ENCODE data around the gene HS1BP3. TPM values are rescaled to one million over a fixed set of nuclear protein-coding genes. Genes with fewer than 3 reads are reported as not detected.

The HS1BP3 gene
- total and polyA plus RNA-seq, 2 of the 13 experiments (the other 11 are each of a cell fraction or from before 2014, with no cell fraction given): 15.2 to 22.0 TPM

DNA sequence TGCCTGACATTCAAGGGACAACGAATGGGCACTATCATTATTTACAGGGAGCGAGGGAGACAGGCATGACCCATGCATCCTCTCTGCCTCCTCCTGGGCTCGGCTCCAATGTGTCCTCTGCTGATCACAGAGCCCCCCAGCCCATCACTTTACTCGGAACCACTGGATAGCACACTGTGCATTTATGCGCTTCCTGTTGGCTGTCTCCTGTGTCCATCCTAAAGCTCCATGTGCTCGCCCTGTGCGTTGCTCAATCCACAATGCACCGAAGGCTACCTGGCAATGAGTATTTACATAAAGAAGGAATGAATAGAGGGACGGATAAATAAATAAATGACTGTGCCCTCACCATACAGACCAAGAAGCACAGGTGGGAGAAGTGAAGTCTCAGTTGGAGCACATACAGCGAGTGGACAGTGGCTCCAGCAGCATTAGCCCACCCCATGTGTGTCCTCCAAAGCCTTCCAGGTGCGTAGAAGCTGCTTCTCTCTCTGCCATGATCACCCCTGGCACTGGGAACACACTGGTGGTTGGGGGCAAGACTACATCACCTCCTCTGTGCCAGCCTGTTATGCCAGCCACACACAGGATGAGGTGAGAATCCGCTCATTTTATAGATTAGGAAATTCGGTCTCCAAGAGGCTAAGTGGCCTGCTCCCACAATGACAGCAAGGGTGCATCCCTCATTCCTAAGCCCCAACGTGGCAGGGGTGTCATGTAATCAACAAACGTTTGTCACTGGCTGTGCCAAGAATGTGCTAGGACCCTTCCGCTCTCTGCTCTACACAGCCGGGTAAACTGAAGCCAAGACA lies 13.7 kb upstream of the HS1BP3 start (continued):
- TF ChIP-seq, protein P1, sequence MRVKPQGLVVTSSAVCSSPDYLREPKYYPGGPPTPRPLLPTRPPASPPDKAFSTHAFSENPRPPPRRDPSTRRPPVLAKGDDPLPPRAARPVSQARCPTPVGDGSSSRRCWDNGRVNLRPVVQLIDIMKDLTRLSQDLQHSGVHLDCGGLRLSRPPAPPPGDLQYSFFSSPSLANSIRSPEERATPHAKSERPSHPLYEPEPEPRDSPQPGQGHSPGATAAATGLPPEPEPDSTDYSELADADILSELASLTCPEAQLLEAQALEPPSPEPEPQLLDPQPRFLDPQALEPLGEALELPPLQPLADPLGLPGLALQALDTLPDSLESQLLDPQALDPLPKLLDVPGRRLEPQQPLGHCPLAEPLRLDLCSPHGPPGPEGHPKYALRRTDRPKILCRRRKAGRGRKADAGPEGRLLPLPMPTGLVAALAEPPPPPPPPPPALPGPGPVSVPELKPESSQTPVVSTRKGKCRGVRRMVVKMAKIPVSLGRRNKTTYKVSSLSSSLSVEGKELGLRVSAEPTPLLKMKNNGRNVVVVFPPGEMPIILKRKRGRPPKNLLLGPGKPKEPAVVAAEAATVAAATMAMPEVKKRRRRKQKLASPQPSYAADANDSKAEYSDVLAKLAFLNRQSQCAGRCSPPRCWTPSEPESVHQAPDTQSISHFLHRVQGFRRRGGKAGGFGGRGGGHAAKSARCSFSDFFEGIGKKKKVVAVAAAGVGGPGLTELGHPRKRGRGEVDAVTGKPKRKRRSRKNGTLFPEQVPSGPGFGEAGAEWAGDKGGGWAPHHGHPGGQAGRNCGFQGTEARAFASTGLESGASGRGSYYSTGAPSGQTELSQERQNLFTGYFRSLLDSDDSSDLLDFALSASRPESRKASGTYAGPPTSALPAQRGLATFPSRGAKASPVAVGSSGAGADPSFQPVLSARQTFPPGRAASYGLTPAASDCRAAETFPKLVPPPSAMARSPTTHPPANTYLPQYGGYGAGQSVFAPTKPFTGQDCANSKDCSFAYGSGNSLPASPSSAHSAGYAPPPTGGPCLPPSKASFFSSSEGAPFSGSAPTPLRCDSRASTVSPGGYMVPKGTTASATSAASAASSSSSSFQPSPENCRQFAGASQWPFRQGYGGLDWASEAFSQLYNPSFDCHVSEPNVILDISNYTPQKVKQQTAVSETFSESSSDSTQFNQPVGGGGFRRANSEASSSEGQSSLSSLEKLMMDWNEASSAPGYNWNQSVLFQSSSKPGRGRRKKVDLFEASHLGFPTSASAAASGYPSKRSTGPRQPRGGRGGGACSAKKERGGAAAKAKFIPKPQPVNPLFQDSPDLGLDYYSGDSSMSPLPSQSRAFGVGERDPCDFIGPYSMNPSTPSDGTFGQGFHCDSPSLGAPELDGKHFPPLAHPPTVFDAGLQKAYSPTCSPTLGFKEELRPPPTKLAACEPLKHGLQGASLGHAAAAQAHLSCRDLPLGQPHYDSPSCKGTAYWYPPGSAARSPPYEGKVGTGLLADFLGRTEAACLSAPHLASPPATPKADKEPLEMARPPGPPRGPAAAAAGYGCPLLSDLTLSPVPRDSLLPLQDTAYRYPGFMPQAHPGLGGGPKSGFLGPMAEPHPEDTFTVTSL (CRISPR knock-in tag; IDR thresholded peaks at IDR 0.05; ENCODE audit: borderline replicate concordance): no peak
- TF ChIP-seq TBX2 (CRISPR knock-in tag; IDR thresholded peaks at IDR 0.05; ENCODE audit: borderline replicate concordance) (peak; percentile 26; the same call in 1 of the 2 replicates), NR2C2 (CRISPR knock-in tag; IDR thresholded peaks at IDR 0.05; ENCODE audit: borderline replicate concordance) (no peak), ZSCAN12 (CRISPR knock-in tag; IDR thresholded peaks at IDR 0.05) (no peak)
- TF ChIP-seq, protein P2, sequence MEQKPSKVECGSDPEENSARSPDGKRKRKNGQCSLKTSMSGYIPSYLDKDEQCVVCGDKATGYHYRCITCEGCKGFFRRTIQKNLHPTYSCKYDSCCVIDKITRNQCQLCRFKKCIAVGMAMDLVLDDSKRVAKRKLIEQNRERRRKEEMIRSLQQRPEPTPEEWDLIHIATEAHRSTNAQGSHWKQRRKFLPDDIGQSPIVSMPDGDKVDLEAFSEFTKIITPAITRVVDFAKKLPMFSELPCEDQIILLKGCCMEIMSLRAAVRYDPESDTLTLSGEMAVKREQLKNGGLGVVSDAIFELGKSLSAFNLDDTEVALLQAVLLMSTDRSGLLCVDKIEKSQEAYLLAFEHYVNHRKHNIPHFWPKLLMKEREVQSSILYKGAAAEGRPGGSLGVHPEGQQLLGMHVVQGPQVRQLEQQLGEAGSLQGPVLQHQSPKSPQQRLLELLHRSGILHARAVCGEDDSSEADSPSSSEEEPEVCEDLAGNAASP (CRISPR knock-in tag; IDR thresholded peaks at IDR 0.05; ENCODE audit: borderline replicate concordance): no peak
- TF ChIP-seq, protein P3, sequence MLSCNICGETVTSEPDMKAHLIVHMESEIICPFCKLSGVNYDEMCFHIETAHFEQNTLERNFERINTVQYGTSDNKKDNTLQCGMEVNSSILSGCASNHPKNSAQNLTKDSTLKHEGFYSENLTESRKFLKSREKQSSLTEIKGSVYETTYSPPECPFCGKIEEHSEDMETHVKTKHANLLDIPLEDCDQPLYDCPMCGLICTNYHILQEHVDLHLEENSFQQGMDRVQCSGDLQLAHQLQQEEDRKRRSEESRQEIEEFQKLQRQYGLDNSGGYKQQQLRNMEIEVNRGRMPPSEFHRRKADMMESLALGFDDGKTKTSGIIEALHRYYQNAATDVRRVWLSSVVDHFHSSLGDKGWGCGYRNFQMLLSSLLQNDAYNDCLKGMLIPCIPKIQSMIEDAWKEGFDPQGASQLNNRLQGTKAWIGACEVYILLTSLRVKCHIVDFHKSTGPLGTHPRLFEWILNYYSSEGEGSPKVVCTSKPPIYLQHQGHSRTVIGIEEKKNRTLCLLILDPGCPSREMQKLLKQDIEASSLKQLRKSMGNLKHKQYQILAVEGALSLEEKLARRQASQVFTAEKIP (CRISPR knock-in tag; IDR thresholded peaks at IDR 0.05; ENCODE audit: borderline replicate concordance): no peak
- TF ChIP-seq, protein P4, sequence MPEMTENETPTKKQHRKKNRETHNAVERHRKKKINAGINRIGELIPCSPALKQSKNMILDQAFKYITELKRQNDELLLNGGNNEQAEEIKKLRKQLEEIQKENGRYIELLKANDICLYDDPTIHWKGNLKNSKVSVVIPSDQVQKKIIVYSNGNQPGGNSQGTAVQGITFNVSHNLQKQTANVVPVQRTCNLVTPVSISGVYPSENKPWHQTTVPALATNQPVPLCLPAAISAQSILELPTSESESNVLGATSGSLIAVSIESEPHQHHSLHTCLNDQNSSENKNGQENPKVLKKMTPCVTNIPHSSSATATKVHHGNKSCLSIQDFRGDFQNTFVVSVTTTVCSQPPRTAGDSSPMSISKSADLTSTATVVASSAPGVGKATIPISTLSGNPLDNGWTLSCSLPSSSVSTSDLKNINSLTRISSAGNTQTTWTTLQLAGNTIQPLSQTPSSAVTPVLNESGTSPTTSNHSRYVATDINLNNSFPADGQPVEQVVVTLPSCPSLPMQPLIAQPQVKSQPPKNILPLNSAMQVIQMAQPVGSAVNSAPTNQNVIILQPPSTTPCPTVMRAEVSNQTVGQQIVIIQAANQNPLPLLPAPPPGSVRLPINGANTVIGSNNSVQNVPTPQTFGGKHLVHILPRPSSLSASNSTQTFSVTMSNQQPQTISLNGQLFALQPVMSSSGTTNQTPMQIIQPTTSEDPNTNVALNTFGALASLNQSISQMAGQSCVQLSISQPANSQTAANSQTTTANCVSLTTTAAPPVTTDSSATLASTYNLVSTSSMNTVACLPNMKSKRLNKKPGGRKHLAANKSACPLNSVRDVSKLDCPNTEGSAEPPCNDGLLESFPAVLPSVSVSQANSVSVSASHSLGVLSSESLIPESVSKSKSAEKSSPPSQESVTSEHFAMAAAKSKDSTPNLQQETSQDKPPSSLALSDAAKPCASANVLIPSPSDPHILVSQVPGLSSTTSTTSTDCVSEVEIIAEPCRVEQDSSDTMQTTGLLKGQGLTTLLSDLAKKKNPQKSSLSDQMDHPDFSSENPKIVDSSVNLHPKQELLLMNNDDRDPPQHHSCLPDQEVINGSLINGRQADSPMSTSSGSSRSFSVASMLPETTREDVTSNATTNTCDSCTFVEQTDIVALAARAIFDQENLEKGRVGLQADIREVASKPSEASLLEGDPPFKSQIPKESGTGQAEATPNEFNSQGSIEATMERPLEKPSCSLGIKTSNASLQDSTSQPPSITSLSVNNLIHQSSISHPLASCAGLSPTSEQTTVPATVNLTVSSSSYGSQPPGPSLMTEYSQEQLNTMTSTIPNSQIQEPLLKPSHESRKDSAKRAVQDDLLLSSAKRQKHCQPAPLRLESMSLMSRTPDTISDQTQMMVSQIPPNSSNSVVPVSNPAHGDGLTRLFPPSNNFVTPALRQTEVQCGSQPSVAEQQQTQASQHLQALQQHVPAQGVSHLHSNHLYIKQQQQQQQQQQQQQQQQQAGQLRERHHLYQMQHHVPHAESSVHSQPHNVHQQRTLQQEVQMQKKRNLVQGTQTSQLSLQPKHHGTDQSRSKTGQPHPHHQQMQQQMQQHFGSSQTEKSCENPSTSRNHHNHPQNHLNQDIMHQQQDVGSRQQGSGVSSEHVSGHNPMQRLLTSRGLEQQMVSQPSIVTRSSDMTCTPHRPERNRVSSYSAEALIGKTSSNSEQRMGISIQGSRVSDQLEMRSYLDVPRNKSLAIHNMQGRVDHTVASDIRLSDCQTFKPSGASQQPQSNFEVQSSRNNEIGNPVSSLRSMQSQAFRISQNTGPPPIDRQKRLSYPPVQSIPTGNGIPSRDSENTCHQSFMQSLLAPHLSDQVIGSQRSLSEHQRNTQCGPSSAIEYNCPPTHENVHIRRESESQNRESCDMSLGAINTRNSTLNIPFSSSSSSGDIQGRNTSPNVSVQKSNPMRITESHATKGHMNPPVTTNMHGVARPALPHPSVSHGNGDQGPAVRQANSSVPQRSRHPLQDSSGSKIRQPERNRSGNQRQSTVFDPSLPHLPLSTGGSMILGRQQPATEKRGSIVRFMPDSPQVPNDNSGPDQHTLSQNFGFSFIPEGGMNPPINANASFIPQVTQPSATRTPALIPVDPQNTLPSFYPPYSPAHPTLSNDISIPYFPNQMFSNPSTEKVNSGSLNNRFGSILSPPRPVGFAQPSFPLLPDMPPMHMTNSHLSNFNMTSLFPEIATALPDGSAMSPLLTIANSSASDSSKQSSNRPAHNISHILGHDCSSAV (CRISPR knock-in tag; IDR thresholded peaks at IDR 0.05; ENCODE audit: borderline replicate concordance): no peak
- TF ChIP-seq, protein P5, sequence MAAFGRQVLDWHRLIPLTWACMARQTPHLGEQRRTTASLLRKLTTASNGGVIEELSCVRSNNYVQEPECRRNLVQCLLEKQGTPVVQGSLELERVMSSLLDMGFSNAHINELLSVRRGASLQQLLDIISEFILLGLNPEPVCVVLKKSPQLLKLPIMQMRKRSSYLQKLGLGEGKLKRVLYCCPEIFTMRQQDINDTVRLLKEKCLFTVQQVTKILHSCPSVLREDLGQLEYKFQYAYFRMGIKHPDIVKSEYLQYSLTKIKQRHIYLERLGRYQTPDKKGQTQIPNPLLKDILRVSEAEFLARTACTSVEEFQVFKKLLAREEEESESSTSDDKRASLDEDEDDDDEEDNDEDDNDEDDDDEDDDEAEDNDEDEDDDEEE (CRISPR knock-in tag; IDR thresholded peaks at IDR 0.05): no peak

Data from HepG2 (cell line).